Activated CD8-positive, alpha-beta memory T cell treated with anti-CD3 and anti-CD28 coated beads for 24 hours (primary cell): ENCODE measurements around the gene POU2AF1.

Experiments
- DNase-seq: peaks from one replicate; pipeline ENCODE4 v3.0.0-alpha.2; 2020

POU2AF1 gene

DNA sequence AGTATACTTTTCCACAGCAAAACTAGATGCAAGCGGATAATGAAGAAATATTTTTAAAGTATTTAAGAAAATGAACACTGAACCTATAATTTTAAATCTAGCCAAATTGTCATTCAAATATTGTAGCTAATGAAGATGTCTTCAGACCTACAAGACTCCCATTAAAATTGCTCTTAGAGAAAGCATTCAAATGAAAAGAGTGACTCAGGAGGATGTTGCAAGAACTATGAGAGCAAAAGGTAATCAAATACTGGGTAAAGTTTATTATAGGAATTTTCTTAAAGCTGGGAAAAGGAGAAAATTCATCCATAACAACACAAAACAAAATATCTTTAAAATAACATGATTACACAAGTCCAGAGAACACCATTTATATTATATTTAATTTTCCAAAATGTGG, 5.4 kb upstream of the POU2AF1 start:
- DNase-seq: no peak

DNA sequence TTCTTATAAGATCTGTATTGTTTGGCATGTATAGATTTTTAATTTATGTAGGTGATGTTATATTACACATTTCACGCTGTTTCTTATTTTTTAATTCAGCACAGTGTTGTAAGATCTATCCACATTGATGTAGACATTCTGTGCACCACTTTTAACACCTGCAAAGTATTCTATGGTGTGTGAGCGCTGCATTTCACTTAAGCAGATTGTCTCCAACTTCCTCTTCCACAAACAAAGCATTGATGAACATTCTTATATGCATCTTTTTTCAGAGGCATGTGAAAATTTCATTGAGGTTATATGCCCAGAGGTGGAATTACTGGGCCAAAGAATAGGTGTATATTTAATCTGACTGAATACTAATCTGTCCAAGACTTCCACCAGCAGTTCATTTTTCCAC, 3.4 kb upstream of the POU2AF1 start:
- DNase-seq: no peak

DNA sequence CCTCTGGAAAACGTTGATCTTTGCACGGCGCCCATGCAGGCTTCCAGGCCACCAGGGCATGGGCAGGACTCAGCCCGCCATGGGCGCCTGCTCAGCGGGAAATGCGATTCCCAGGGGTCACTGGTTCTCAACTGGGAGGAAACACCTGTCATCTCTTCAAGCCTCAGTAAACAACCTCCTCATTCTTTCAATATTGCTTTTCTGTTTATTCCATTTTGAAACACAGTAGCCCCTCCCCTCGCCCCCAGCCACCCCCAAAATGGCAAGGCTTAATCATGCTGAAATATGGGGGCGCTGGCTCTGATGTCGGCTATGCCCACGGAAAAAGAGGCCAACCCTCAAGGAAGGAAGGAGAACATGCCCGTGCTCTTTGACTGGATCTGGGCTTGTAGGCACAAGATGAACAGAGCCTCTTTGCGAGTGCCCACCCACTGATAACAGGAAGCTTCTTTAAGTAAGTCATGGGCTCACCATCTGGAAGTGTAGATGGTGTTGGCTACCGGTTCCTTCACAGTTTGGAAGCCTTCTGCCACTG, 594 bp upstream of the POU2AF1 start:
- DNase-seq: peak; percentile 64

DNA sequence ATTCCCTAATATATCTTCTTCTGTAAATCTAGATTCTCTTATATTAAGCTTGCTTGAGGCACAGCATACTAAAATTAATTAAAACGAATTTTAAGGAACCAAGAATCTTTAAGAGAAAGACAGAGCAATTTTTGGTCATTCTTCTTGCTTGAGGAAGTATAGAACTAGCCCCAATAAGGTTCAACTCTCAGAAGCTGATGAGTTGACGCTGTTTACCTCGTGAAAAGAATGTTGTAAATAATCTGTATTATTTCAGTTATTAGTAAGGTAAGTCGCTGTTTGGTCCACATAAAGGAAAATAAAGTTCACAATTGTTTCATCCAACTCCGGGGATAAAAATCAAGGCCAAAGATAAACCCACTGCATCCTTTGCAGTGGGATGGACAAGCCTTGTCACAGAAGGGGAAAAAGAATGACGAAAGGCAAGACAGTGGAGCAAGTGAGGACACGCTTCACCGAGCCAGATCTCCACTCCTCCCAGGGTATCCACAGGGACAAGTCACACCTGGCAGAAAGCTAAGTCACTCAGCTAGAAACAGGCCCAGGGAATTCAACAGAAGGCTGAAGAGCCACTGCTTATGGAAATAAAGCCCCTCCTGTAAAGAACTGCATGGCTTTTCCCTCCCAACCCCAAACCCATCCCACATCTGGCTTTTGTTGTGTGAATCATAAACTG, 752 bp downstream of the POU2AF1 start:
- no peak for DNase-seq

DNA sequence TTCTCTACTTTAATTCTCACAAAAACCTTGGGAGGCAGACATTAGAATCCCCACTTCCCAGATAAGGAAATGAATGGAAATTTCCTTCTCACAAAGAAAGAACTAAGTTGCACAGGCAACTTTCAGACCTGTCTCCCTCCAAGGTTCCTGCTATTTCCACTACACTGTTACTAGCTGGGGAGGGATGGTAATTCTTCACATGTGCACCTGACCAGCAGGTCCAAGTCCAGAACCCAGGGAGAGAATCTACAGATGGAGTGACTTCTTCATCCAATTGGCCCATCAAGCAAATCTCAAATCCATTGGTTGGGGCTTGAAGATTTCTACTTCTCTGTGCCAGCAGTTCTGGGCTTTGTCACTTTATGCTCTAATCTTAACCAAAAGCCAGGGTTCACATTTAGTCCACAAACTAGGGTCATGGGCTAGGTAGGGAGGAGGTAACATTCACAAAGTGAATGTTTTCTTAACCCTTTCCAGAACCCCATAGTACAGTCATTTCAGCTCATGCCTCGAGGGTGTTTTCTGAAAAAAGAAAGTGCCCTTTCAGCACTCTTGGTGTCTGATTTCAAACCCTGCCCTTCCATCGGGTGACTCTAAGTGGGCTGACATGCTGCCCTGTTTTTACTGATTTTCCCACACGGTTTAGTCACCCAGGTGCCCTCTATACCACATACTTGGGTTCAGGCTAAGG, 2.7 kb downstream of the POU2AF1 start:
- no peak for DNase-seq

DNA sequence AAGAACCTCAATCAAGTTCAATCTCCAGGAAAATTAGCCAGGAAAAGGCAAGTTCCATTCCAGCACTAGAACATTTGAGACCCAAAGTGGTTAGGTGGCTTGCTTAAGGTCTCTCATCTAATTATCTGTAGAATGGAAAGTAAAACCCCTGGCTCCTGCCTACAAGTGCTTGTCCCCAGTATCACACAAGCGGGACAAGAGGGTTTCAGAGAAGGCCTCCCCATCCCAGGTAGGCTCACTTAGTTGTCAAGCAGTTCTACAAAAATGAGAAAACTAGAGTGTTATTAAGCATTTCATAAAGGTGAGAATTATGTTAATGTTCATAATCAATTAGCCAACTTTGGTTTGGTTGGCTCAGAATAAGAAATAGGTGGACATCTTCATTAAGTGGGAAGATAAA, 5.5 kb downstream of the POU2AF1 start:
- no peak for DNase-seq

DNA sequence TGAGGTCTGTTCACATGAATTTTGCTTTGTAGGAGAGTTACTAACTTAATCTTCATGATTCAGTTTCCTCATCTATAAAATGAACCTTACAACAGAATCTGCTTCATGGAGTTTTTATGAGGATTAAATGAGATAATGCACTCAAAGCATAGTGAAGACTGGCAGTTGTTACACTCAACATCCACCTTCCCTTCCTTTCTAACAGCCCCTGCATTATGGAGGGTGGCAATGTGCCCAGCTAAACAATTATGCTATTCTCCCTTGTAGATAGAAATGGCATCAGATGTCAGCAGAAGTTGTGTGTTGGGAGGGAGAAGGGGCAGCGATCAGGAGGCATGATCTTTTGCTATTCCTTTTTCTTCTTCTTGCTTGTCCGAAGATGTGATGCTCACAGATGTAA, 6.5 kb downstream of the POU2AF1 start:
- DNase-seq: no peak

DNA sequence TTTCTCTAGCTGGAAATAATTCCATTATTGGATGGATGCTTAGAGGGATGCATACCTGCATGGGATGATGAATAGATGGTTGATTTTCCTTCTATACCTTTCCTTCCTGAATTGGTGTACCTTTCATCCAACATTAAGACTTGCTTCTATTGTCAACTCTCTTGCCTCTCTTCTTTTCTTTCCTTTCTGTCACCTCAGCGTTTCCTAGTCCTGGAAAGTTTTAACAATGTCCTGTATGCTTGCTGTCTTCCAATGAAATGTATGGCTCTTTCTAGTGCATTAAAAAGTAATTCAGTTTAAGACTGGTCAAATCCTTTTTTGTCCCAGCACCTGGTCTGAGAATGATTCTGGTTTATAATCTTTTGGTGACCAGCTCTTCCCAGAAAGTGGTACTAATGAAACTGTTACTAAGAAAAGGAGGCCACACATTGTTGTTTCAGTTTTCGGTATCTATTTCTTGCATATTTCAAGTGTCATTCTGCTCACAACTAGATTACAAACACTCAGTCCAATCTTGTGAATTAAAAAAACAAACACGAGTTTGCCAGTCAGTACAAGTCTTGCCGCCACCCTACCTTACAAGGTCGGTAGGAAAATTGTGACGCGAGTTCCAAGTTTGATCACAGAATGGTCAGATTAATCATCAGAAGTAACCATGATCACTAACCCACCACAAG, 8.0 kb downstream of the POU2AF1 start:
- DNase-seq: no peak

DNA sequence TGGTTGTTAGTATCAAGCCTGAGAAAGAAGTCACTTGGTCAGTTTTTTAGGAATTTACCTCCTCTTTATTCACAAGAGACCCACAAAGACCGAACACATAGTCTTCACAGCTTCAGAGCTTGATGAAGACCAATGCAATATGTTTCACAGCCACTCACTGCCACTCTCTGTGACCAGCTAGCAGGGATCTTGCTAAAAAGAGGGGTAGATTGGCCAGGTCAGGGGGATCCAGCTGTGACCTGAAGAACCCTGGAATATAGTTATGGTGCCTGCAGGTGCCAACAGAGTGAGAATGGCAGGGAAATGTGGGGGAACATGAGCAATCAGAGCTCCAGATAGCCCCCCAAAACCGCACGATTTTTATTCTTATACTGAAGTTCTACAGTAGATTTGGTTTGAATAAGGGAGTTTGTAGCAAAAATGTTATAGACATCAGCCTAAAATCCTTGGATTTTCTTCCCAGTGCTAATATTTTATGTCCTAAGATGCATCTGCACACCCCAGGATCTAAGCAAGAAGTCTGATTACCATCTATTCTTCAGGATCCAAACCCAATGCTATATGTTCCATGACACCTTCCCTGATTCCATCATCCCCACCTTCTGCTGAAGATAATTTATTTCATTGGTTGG, 8.7 kb downstream of the POU2AF1 start:
- no peak for DNase-seq

DNA sequence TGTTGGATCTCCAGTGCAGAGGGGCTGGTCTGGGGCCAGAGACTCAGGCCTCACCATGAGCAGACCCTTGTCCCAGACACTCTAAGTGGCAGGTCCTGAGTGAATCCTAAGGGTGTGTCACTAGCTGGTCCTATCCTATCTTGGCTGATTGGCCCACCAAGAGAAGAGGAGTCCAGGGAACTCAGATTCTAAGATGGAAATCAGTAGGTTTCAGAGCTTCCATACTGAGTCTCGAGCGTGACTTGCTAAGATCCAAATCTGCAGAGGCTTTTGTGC, 10.9 kb downstream of the POU2AF1 start:
- DNase-seq: no peak

DNA sequence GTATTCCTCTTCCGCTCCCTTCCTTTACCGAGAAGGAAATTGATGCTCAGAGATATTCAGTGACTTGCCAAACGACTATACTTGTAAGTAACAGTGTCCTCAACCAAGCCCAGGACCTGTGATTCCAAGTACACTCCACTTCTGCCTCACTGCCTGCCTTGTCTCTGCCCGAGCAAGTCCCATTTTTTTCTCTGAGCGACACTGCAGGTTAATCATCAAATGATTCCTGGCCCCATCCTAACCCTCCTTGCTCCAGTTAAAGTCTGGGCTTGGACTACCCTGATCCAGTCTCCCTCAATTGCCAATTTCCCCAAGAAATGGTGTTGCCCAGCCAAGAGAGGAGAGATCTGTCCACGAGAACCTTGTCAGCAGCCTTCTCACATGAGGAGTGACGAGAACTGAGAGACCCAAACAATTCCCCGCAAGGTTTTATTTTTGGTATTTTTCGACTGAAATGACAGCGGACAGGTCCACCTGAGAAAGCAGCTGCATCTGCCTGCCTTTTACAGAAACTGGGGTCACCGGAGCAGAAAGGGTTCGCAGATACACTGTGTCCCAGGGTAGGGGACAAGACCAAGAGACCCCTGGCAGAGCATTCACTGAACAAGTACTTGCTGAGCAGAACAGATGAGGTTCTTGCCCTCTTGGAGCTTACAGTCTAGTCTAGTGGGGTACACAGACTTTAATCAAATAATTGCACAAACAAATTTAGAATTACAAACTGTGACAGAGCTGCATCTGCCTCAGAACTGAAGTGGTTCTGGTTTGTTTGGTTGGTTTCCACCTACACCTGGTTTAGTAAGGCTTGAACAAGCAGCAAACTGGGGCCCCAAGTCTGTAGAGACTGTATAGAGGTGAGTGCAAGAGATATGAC, 11.4 kb downstream of the POU2AF1 start:
- DNase-seq: no peak

DNA sequence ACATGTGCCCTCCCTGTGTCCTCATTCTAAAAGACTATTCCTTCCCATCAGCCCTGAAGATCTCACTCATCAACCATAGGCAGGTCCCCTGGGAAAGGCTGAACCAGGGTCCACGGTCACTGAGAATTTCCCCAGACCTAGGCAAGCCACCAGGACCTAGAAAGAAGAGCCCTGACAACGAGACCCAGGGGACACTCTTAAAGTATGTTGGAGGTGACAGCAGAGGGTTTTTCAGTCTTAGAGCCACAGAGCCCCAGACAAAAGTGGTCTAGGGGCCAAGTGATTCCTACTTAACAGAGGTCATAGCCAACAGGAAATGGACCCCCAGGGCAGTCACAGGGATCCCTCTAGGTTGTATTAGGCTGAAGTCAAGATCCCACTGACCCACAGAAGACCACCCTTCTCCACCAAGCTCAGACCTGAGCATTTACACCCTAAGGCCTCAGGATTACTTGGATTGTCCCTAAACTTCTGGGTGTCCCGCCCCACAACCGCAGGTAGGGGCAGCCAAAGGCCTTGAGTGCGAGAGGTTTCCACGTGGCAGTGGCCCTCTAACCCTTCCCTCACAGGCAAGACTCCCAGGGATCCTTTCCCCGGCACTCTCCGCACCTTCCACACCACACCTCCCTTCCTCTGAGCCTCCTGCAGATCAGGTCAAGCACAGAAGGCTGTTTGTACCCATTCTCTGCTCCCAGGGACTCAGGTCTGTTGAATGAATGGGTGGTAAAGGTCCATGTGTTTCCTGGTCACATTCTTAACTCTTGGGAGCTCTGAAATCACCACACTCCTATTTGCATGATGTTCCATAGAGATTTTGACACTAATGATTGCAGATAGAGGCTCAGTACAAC, 12.3 kb downstream of the POU2AF1 start:
- DNase-seq: no peak

DNA sequence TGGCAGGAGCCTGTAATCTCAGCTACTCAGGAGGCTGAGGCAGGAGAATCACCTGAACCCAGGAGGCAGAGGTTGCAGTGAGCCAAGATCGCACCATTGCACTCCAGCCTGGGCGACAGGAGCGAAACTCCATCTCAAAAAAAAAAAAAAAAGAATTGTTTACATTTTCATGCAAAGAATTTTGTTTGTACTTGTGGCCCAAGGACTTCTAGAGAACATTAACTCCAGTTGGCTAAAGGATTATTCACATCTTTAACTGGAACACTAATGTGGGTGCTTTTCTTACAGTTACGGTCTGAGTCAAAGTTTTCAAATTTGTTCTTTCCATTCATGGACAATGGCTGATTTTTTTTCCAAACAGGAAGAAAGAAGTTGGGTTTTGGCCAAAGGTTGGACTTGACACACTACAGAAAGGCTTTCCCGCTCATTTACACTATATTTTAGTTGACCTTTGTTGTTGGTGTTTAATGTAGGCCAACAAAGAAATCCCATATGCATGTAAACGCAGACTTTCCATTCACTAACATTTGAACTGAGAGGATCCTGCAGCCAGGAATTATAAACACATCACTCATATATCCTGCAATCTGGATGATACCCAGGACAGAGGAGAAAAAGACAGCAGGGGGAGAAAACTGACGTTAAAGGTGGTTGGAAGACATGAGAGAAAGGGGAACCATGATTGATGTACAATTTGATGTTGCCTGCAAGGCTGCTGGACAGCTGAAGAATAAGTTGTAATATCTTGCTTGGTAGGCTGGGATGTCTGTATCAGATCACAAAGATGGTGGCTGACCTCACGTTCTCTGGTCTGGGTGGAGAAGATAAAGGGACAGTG, 13.1 kb downstream of the POU2AF1 start:
- DNase-seq: no peak

DNA sequence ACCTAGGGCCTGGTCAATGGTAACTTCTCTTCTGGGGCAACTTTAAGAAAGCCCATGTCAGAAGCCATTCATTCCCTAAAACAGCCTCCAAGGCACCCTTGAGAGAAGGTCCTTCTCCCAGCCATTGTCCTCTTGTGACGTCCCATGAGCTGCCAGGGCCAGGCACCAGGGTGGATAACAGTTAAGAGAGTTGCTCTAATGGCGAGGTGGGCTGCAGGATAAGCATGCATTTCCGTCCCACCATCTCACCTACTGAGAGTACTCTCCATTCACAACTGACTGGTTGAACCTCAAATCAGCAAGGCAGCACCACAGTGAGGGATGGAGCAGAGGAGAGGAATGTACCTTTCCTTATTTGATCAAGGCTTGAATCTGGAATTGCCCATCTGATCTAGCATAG, 14.6 kb downstream of the POU2AF1 start:
- no peak for DNase-seq

DNA sequence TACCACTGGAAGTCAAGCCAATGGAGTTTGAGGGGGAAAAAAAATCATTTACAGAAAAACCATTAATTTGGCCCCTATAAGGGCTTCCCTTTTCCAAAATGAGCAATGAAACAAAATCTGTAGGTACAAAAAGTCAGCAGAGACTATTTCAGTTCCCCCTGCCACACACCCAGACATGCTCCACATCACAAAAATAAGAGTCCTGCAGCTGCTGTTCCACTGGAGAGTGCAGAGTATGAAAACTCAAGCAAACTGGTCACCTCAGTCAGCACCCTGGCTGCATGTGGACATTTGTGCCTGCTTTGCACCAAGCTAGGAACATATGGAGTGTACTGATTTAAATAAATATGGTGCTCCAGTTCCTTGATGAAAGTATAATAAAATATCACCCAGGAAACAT, 15.1 kb downstream of the POU2AF1 start:
- no peak for DNase-seq

DNA sequence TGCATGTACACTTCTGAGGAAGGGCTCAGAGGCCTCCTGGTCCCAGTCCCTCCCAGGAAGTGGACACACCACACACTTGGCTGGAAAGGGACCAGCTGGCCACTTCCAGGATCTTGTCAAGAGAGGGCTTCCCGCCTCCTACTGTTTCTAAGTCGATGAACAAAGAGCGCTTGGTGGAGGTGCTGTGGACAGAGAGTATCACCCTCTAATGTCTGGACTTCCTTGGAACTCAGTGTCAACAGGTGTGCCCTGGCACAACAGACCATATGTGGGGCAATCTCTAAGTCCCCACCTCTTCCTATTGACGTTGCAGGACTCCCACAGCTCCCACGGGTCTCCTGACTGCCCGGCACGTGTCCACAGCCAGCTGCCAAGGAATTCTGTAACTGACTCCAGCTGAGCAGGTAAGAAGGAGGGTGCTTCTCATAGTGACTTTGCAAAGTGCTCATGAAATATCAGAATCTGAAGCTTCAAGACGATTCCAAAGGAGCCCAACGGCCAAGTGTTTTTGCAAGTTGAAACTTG, 16.1 kb downstream of the POU2AF1 start:
- no peak for DNase-seq

DNA sequence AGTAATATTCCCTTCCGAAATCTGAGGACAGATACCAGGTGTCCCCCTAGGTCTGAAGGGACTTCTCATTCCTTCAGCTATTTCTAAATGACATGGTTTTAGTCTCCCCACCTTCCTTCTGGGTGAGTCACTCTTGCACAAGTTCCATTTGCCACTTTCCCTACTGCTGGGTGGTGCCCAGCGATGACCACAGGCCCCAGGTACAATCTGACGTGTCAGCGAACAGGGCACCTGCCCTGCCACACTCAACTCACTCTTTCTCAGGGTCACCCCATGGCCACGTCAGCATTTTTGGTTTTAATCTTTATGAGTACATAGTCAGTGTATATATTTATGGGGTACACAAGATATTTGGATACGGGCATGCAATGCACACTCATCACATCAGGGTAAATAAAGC, 17.2 kb downstream of the POU2AF1 start:
- no peak for DNase-seq

DNA sequence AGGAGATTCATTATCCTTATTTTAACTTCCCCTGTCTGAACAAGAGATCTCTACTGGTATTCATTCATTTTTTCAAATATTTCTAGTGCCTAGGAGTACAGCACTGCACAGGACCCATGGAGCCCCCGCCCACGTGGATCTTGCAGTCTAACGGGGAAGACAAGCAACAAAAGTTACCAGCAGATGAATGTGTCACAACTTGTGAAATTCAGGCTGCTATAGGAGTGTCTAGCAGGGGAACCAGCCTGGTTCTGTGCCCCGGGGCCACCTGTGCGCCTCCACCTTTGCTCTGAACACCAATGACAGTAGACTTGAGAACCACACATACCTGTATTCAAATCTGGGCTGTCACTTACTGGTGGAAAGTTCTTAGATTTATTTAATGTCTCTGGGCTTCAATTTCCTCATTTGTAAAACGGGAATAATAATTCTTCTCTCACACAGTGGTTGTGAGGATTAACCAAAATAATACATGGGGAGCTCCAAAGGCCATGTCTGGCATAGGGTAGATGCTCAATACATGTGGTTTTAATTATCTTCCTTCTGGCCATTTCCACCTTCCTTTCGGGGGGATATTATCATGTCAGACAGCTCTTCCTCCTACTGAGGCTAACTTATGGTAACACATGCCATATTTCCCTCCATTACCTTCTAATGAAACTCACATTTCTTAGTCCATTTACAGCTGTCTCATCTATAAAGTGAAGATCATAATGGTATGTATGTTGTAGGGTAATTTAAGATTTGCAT, 17.8 kb downstream of the POU2AF1 start:
- DNase-seq: no peak

DNA sequence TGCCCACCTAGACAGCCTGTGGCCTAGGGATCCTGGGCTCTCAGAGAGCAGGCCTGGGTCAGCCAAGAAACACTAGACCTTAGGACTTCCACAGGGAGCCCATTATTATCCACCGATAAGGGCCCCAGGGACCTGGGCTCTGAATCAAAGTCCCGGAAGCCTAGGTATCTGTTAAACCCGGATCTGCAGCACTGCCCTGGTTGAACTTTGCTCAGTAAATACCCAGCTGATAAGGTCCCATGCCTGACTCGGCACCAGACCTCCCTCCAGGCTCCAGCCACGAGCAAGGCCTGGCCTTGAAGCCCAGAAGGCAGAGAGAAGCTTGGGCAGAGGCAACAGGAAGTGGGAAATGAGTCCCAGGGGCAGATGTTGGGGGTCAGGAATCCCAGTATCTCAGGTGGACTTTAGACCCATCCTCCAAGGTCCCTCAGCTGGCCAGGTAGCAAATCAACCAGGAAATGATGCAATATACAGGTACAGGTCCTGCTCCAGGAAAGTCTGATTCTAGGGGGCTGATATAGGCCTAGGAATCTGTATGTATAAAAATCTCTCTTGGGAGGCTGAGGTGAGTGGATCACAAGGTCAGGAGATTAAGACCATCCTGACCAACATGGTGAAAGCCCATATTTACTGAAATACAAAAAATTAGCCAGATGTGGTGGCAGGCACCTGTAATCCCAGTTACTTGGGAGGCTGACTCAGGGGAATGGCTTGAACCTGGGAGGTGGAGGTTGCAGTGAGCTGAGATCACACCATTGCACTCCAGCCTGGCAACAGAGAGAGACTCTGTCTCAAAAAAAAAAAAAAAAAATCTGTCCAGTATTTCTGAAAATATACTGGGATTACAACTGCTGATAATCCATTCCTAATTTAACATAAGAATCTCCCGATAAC, 18.7 kb downstream of the POU2AF1 start:
- DNase-seq: no peak
